Uterus (tissue), 4 donors: Measurements from ENCODE around the gene CCND1. TPM values are rescaled to one million over a fixed set of nuclear protein-coding genes. Genes with fewer than 3 reads are reported as not detected.

Source experiments
- DNase-seq, 2 donors: peaks; one replicate each; pipeline ENCODE4 v3.0.0-alpha.2; 2019 to 2020
- H3K27ac ChIP-seq, 2 donors: fragments of 200-600 bp; sonication (generic); 1 replicate in 1 of 2; 2 replicates in 1 of 2; pipeline ENCODE4 v1.5.1; 2016 to 2018
- H3K27me3 ChIP-seq, 2 donors: fragments of 200-600 bp; sonication (generic); one replicate each; pipeline ENCODE4 v1.5.1; 2018 to 2019; ENCODE audit warnings: control low read depth in 1 of 2
- H3K36me3 ChIP-seq, 2 donors: fragments of 200-600 bp; sonication (generic); one replicate each; pipeline ENCODE4 v1.5.1; 2019; ENCODE audit warnings: control low read depth in 1 of 2
- H3K4me1 ChIP-seq, 2 donors: fragments of 200-600 bp; sonication (generic); one replicate each; pipeline ENCODE4 v1.5.1; 2018 to 2019; ENCODE audit warnings: control low read depth in 1 of 2
- H3K4me3 ChIP-seq, 2 donors: fragments of 200-600 bp; sonication (generic); 1 replicate in 1 of 2; 2 replicates in 1 of 2; pipeline ENCODE4 v1.5.1; 2018 to 2019; ENCODE audit warnings: mild to moderate bottlenecking in 1 of 2
- H3K9me3 ChIP-seq, 2 donors: fragments of 200-600 bp; sonication (generic); one replicate each; pipeline ENCODE4 v1.5.1; 2019; ENCODE audit warnings: control low read depth in 1 of 2
- CTCF ChIP-seq, 4 experiments: fragments of 200-600 bp in 2 of 4; fragments of 450-650 bp in 2 of 4; sonication (generic) in 2 of 4; IDR thresholded peaks; one replicate each; pipeline ENCODE4 v1.5.1; 2016 to 2019; ENCODE audit warnings: antibody characterized with exemption in 4 of 4, mild to moderate bottlenecking in 2 of 4, moderate library complexity in 1 of 4
- POLR2A ChIP-seq, 2 donors: fragments of 450-650 bp; IDR thresholded peaks; one replicate each; pipeline ENCODE4 v1.6.1; 2016; ENCODE audit warnings: antibody characterized with exemption in 2 of 2, mild to moderate bottlenecking in 1 of 2, moderate library complexity in 1 of 2
- intact Hi-C: fragments of 100-400 bp; cut with DNase I; formaldehyde crosslinking; loops from one replicate; pipeline ENCODE4 v1.15.1; 2023; ENCODE audit warnings: low total_unique reads
- total RNA-seq, 4 donors: library from RNA; depleted of rRNA in 3 of 4; stranded (reverse); fragments of >200 nt in 3 of 4; gene quantifications; one replicate each; pipeline versions ENCODE4 v1.1.0 to v1.2.4, GENCODE V29; 2014 to 2023
- donor health status: DM: yes; HTN: yes; CAD: no.

The CCND1 gene
- 10 to 100 TPM in 3 of 4 donors, 1 to 10 TPM in 1; 2.9 to 96.5 (median 20.5) TPM for total RNA-seq

- DNase-seq = peak in 1 of 2 donors; percentile 48
- peak within 1 kb of the TSS; percentile 56 to 62 for H3K27ac ChIP-seq
- H3K4me1 ChIP-seq = peaks cover 0 to 58% of the 10 kb centered on the region in 2 donors
- H3K36me3 ChIP-seq = no peaks in the 10 kb centered on the region
- H3K27me3 ChIP-seq = peaks cover 15 to 38% of the 10 kb centered on the region in 2 donors
- no peaks in the 10 kb centered on the region for H3K9me3 ChIP-seq
- intact Hi-C loops = loop anchor here (5.0 to 10.0 kb wide), 2 partner anchors 346 to 539 kb away; partner anchors contain the start of gene MYEOV
- peak in 1 of 4 experiments; percentile 8 for TF ChIP-seq CTCF (IDR thresholded peaks at IDR 0.05)
- TF ChIP-seq POLR2A (IDR thresholded peaks at IDR 0.05) = peak; percentile 61 to 62
- H3K4me3 ChIP-seq = peak within 1 kb of the TSS; percentile 49 to 70
Observed at GRCh38 chr11:69640995-69641581, at the start of gene CCND1. Gene CCND1, plus strand, starts transcription at chr11:69641156. Its CDS starts 158 bp downstream, at chr11:69641314.

- Histone ChIP-seq H3K4me3 (no peak overlapping the region), H3K4me1 (no peaks in the 10 kb centered on the region), H3K27me3 (no peaks in the 10 kb centered on the region), H3K9me3 (no peaks in the 10 kb centered on the region), H3K36me3 (no peaks in the 10 kb centered on the region), H3K27ac (no peak overlapping the region)
- TF ChIP-seq POLR2A (IDR thresholded peaks at IDR 0.05) (no peak), CTCF (IDR thresholded peaks at IDR 0.05) (no peak)
- intact Hi-C loops = no loop called here
- DNase-seq = no peak
Observed at GRCh38 chr11:69592986-69593650, 47.8 kb upstream of the CCND1 start.

GRCh38 chr11:69593851-69594250 lies 47.1 kb upstream of the CCND1 start:
- intact Hi-C loops = no loop called here
- no peak for DNase-seq

GRCh38 chr11:69594481-69594880 lies 46.5 kb upstream of the CCND1 start:
- Histone ChIP-seq H3K36me3 (no peaks in the 10 kb centered on the region), H3K4me3 (no peak overlapping the region), H3K27ac (no peak overlapping the region), H3K27me3 (no peaks in the 10 kb centered on the region), H3K9me3 (no peaks in the 10 kb centered on the region), H3K4me1 (no peaks in the 10 kb centered on the region)
- no peak for DNase-seq
- TF ChIP-seq CTCF (IDR thresholded peaks at IDR 0.05) (no peak), POLR2A (IDR thresholded peaks at IDR 0.05) (no peak)
- intact Hi-C loops = no loop called here

More at GRCh38 chr11:69593851-69594250, 47.1 kb upstream of the CCND1 start:
- H3K4me1 ChIP-seq = no peaks in the 10 kb centered on the region
- H3K27me3 ChIP-seq = no peaks in the 10 kb centered on the region
- TF ChIP-seq POLR2A (IDR thresholded peaks at IDR 0.05) = no peak
- no peak for TF ChIP-seq CTCF (IDR thresholded peaks at IDR 0.05)
- H3K36me3 ChIP-seq = no peaks in the 10 kb centered on the region
- no peaks in the 10 kb centered on the region for H3K9me3 ChIP-seq
- no peak overlapping the region for H3K27ac ChIP-seq
- no peak overlapping the region for H3K4me3 ChIP-seq
